Pancreas (tissue), 10 donors: ENCODE measurements around the gene RHOH. TPM values are rescaled to one million over a fixed set of nuclear protein-coding genes. Genes with fewer than 3 reads are reported as not detected.

Experiments used
- ATAC-seq, 4 donors: fragments of 200-7000 bp; cut with Tn5 transposase; one replicate each; pipeline versions ENCODE4 v1.8.0 to v1.9.1; 2020; ENCODE audit warnings: mild to moderate bottlenecking in 4 of 4, moderate library complexity in 4 of 4
- DNase-seq, 6 donors: peaks; one replicate each; pipeline ENCODE4 v3.0.0-alpha.2; 2020
- FAIRE-seq: peaks from 2 replicates; lab custom pipeline; 2012; peaks lifted over from hg19 to GRCh38; lab: Jason Lieb, UNC
- H3K27ac ChIP-seq, 4 donors: fragments of 200-600 bp; sonication (generic); 1 replicate in 3 of 4; 2 replicates in 1 of 4; pipeline versions ENCODE4 v1.5.0 to v1.8.0; 2020
- H3K27me3 ChIP-seq, 4 donors: fragments of 200-600 bp; one replicate each; pipeline ENCODE4 v1.8.0; 2021
- H3K36me3 ChIP-seq, 3 donors: fragments of 200-600 bp; sonication (generic) in 1 of 3; one replicate each; pipeline versions ENCODE4 v1.5.0 to v1.8.0; 2020 to 2021
- H3K4me1 ChIP-seq, 3 donors: fragments of 200-600 bp; one replicate each; pipeline ENCODE4 v1.8.0; 2021
- H3K4me3 ChIP-seq, 4 donors: fragments of 200-600 bp; sonication (generic) in 2 of 4; one replicate each; pipeline versions ENCODE4 v1.5.0 to v1.8.0; 2020 to 2021
- H3K9me3 ChIP-seq, 4 donors: fragments of 200-600 bp; one replicate each; pipeline ENCODE4 v1.8.0; 2021
- CTCF ChIP-seq, 4 donors: fragments of 200-600 bp; sonication (generic) in 3 of 4; IDR thresholded peaks; one replicate each; pipeline versions ENCODE4 v1.5.0 to v1.8.0; 2021; ENCODE audit warnings: antibody characterized with exemption in 4 of 4
- WGBS, 2 donors: extraction: QIAGEN DNeasy Blood & Tissue Kit; methylation state at CpG; one replicate each; pipeline ENCODE4 v1.1.7; 2013; 5-methylcytosine and 5-hydroxymethylcytosine counted together
- intact Hi-C, 3 donors: fragments of 100-400 bp; cut with DNase I; formaldehyde crosslinking; loops; one replicate each; pipeline versions ENCODE4 v1.11.1 to v1.14.2; 2022
- polyA plus RNA-seq, 2 donors: library from polyadenylated mRNA; stranded (reverse); fragments of 200-250 nt; gene quantifications; one replicate each; pipeline ENCODE4 v1.2.3, GENCODE V29; 2013
- total RNA-seq, 6 donors: library from RNA; stranded (reverse); fragmentation: NEBNext Ultra II Directional in 4 of 6; extraction: Animal tissue kit (Norgen Biotek cat#: 25700) in 4 of 6; gene quantifications; one replicate each; pipeline versions ENCODE4 v1.2.1 to v1.2.4, GENCODE V29; 2021 to 2023
- donor health status: healthy with polysubstance abuse.
- donor health status: DM: no; HTN: no; CAD: no; lungs with moderate emphysema.
- donor health status: DM: no; HTN: no; CAD: no.
- donor health status: control.
- donor health status: control.
- donor health status: Bipolar disorder and iron deficiency.
- donor health status: DM: yes; HTN: yes; CAD: no.
- donor health status: DM: no; HTN: no; CAD: no.
- donor health status: DM: no; HTN: no; CAD: no.
- donor health status: DM: yes; HTN: yes; CAD: no.

Gene RHOH
- total and polyA plus RNA-seq, 8 donors, result 0.08 to 1.8 (median 0.49) TPM

- Histone ChIP-seq H3K4me3 (no peak overlapping the region), H3K27ac (no peak overlapping the region), H3K27me3 (no peaks in the 10 kb centered on the region), H3K36me3 (no peaks in the 10 kb centered on the region), H3K9me3 (no peaks in the 10 kb centered on the region), H3K4me1 (no peaks in the 10 kb centered on the region)
- TF ChIP-seq CTCF (IDR thresholded peaks at IDR 0.05), result no peak
- DNase-seq (no peak), ATAC-seq (no peak), FAIRE-seq (no peak)
- 90 to 98% methylated on average over 5 of the region's 5 CpGs for WGBS, 2 donors
- intact Hi-C loops, result no loop called here
These were observed 27.6 kb downstream of the RHOH start for GRCh38 chr4:40224432-40224831.

- H3K4me3 ChIP-seq, result no peak overlapping the region
- intact Hi-C loops, result no loop called here
- FAIRE-seq, result no peak
- no peaks in the 10 kb centered on the region for H3K27me3 ChIP-seq
- TF ChIP-seq CTCF (IDR thresholded peaks at IDR 0.05), result no peak
- ATAC-seq, result no peak
- H3K4me1 ChIP-seq, result no peaks in the 10 kb centered on the region
- H3K27ac ChIP-seq, result no peak overlapping the region
- 90 to 93% methylated on average over 5 of the region's 5 CpGs for WGBS, 2 donors
- DNase-seq, result no peak
- H3K36me3 ChIP-seq, result no peaks in the 10 kb centered on the region
- H3K9me3 ChIP-seq, result no peaks in the 10 kb centered on the region
These were observed 28.7 kb downstream of the RHOH start for GRCh38 chr4:40225497-40225896.

- Histone ChIP-seq H3K9me3 (no peaks in the 10 kb centered on the region), H3K36me3 (no peaks in the 10 kb centered on the region), H3K27me3 (no peaks in the 10 kb centered on the region), H3K27ac (no peak overlapping the region), H3K4me1 (no peaks in the 10 kb centered on the region), H3K4me3 (no peak overlapping the region)
- intact Hi-C loops, result no loop called here
- TF ChIP-seq CTCF (IDR thresholded peaks at IDR 0.05), result no peak
- DNase-seq (no peak), ATAC-seq (peak in 1 of 4 donors; percentile 35), FAIRE-seq (no peak)
- 65 to 72% methylated on average over 2 of the region's 2 CpGs for WGBS, 2 donors
These were observed 30.5 kb downstream of the RHOH start for GRCh38 chr4:40227284-40227683.

- intact Hi-C loops, result no loop called here
- FAIRE-seq, result no peak
- H3K27me3 ChIP-seq, result no peaks in the 10 kb centered on the region
- no peak overlapping the region for H3K4me3 ChIP-seq
- WGBS, 2 donors, result 87 to 91% methylated on average over 10 of the region's 10 CpGs
- no peaks in the 10 kb centered on the region for H3K36me3 ChIP-seq
- H3K9me3 ChIP-seq, result no peaks in the 10 kb centered on the region
- no peak overlapping the region for H3K27ac ChIP-seq
- ATAC-seq, result no peak
- no peak for TF ChIP-seq CTCF (IDR thresholded peaks at IDR 0.05)
- no peaks in the 10 kb centered on the region for H3K4me1 ChIP-seq
- DNase-seq, result no peak
These were observed 31.9 kb downstream of the RHOH start for GRCh38 chr4:40228497-40229365.

- FAIRE-seq (no peak), ATAC-seq (no peak), DNase-seq (no peak)
- Histone ChIP-seq H3K9me3 (no peaks in the 10 kb centered on the region), H3K27me3 (no peaks in the 10 kb centered on the region), H3K36me3 (no peaks in the 10 kb centered on the region), H3K27ac (no peak overlapping the region), H3K4me3 (no peak overlapping the region), H3K4me1 (no peaks in the 10 kb centered on the region)
- 89% methylated on average over 8 of the region's 8 CpGs for WGBS, 2 donors
- TF ChIP-seq CTCF (IDR thresholded peaks at IDR 0.05), result no peak
- intact Hi-C loops, result no loop called here
These were observed 34.6 kb downstream of the RHOH start for GRCh38 chr4:40231316-40231863.
